Dermis blood vessel endothelial cell (primary cell): ENCODE measurements around the gene ARPC5L. TPM values are rescaled to one million over a fixed set of nuclear protein-coding genes. Genes with fewer than 3 reads are reported as not detected.
A peak's percentile ranks its signal among the peaks of the same experiment; 100 is the strongest.
"Not testable (repeated sequence)": the region's sequence is repeated elsewhere in the genome, so short reads cannot be mapped to it uniquely, and the experiment has no call there.

Experiments used
- DNase-seq: peaks from one replicate; pipeline ENCODE4 v3.0.0; 2010
- total RNA-seq: library from RNA; depleted of rRNA; stranded (reverse); fragments of >200 nt; gene quantifications from 2 replicates; pipeline ENCODE4 v1.2.3, GENCODE V29; 2014

Gene ARPC5L
- 21.1 and 22.5 TPM in 2 replicates for total RNA-seq

DNA sequence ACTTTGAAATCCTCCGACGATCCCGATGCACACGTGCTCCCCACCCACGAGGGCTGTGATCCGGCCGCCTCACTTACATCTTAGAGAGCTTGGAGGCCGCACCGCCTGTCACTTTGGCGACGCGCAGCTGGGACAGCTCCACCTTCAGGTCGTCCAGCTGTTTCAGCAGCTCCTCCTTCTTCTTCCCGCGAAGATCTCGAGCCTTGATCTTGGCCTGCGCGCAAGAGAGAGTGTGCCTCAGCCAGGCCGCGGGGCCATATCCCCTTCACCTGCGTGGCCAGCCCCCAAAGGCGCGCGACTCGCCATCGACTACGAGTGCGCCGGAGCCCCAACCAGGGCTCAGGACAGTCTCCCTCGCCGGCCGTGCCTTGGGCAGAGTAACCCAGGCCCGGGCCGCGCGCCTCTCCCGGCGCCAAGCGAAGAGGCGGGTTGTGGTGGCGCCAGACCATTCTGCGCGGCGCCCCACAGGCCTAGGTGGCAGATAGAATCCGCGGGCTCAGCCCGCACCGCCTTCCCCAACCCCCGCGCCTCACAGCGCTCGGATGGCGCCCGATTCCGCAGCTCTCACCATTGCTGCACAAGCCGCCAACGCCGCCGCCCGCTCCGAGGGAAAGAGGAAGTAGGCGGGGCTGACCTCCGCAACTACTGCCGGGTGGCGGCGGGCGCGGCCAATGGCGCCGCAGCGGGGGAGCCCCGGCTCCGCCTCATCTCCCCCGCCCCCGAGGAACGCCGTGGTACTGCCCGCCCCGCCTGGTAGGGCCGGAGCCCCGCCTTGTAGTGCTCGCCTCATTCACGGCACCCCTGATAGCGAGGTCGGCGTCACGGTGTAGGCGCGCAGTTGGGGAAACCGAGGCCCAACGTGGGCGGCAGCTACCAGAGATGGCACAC, at the start of gene ARPC5L, which contains the start of gene RPL35:
ARPC5L (plus strand) TSS at position 789 of the 888 bp plus-strand sequence. CDS start 7,161 bp downstream, outside the sequence.
RPL35 (minus strand) TSS at position 616 of the 888 bp plus-strand sequence; CDS start at position 571, 45 bp downstream.
- peak; percentile 96 for DNase-seq

DNA sequence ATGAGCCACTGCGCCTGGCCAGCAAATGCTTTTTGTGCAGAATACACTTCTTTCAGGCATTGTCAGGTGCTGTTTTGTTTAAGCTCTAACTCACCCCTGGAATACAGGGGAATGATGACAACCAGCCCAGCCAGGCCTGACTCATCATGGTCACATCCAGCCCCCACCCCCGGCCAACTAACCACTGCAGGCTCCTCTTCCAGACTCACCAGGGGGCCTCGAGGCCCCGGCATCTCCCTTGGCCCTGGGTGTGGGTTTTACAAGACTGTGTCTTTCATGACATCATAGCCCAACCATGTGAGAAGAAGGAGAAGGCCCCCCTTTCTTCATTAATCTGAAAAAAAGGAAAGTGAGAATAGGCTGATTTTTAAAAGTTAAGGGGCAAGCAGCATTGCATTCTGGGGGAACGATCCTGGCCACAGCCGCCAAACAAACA, 49.5 kb upstream of the ARPC5L start:
- DNase-seq, result peak; percentile 17

DNA sequence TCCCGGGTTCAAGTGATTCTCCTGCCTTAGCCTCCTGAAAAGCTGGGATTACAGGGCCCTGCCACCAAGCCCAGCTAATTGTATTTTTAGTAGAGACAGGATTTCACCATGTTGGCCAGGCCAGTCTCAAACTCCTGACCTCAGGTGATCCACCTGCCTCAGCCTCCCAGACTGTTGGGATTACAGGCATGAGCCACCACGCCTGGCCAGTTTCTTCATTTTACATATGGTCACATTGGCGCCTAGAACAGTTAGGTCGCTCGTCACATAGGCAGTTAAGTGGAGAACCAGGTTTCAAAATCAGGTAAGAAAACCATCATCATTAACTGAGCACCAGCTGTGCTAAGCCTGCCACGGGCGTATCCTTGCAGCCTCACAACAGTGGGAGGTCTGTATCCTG, 48.9 kb upstream of the ARPC5L start:
- no peak for DNase-seq

- DNase-seq, result no peak
Measured at GRCh38 chr9:124813501-124814163, 48.3 kb upstream of the ARPC5L start.

DNA sequence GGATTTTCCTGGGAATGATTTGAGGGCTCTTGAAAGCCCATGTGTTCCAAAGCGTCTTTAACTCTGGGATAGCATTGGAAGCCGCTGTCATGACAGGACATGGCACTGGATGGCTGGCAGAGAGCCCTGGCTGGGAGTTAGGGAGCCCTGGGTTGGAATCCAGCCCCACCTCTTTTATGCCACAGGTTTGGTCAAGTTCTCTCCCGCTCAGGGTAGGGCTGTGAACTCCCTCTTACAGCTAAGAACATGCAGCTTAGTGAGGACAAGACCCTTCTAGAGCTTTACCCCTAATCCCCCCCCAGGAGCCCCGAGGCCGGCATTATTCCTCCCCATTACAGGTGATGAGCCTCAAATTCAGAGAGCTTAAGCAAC, 47.8 kb upstream of the ARPC5L start:
- no peak for DNase-seq

DNA sequence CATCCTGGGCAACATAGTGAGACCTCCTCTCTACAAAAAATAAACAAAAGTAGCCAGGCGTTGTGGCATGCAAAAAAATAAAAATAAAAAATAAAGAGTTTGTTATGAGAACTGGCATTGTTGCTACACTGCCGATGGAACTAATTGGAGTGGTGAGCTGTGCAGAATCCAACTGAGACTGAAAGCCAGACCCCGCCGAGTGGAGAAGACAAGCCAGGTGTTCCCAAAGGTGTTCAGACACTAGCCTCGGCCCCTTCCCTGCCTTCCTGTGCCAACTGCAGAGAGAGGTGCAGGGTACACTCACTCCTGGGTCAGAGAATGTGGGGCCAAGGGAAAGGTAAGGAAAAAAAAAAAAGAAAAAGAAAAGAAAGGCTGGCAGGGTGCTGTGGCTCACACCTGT, 46.3 kb upstream of the ARPC5L start:
- no peak for DNase-seq

DNA sequence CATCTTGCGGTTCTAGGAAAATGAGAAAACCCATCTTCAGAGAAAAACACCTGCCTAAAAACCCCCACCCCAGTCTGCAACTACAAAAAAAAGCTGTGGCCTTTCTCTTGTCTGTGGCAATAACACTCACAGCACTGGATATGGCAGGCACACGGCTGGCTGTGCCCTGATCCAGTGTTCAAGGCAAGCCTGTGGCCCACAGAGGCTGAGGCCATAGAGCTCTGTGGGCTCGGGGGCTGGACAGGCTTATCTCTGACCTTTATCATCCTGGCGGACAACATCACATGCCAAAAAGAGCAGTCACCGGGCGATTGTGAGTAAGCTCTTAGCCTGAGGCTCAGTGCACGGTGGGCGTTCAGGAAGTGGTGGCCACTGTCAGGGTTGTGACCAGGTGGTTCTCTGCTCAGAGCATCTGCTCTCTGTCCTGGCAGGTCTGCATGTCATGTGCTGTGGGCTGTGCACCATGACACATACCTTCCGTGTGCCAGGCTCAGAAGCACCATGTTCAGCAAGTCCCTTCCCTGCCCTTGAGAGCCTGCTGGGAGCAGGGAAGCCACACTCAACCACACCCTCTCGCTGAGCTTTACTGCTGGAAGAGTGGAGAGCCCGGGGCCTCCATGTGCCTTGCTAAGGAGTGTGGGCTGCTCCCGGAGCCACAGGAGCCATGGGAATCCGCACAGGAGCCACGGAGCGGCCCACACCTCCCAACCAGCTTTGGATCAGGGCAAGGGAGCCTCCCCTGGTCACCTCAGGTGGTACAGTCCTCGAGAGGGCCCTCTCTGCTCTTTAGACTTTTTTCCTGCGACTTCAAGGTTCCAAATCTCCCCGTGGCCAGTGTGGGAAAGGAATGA, 43.3 kb upstream of the ARPC5L start:
- DNase-seq, result peak; percentile 16

GRCh38 chr9:124820698-124821623, 41.0 kb upstream of the ARPC5L start:
- DNase-seq, result no peak

- DNase-seq, result no peak
Measured at GRCh38 chr9:124828489-124829333, 33.2 kb upstream of the ARPC5L start.

- no peak for DNase-seq
Measured at GRCh38 chr9:124829334-124829669, 32.6 kb upstream of the ARPC5L start.

DNA sequence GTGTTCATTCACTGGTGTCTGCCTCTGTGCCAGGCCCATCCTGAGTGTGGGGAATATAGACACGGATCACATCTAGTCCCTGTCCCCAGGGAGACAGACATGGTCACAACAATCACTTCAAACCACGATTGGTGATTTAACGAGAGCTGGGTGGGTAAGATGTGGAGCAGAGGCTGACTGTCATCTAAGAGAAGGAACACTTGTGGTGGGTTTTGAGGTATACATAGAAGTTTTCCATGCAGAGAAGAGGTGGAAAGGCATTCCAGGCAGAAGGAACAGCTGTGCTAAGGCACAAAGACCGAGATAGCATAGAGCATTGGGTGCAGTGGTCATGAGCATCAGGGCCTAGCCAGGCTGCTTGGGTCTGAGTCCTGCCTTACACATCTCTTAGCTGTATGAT, 31.3 kb upstream of the ARPC5L start:
- no peak for DNase-seq

GRCh38 chr9:124831642-124832364, 30.1 kb upstream of the ARPC5L start:
- no peak for DNase-seq

DNA sequence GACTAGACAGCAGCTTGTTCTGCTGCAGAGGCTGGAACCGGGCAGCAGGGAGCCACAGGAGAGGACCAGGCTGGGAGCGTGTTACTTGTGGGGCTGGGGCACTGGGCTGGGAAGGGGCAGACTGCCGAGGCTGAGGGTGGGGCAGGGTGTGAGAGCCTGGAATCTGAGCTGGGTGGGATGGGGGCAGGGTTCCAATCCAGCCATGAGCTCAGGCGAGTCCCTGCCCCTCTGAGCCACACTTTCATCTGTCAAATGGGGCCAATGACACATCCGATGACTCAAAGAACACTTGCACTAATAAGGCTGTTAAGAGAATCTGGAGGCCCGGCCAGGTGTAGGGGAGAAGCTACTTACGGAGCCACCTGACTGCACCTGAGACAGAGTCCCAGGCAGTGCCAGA, 27.3 kb upstream of the ARPC5L start:
- no peak for DNase-seq

DNA sequence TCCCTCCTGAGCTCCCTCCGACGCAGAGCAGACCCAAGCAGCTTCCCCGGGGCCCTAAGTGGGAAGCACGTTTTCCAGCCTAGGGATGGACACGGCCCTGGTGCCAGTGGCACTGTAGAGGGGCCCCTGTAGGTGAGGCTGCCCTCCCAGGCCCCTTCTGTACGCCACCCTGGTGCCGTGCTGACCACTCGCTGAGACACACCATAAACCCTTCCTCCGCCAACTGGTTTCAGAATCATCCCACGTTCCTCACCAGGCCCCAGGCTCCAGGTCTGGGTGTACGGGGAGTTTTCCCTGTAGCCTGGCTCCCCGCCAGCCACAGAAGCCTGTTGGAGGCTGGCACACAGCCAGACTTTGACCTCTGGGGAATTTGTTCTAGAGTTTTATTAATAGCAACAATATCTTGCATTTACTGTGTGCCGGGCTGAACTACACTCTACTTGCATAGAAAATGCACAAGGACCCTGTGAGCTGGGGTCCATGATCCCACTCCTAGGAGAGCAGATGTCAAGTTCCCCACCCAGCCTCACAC, 26.8 kb upstream of the ARPC5L start:
- peak; percentile 66 for DNase-seq

GRCh38 chr9:124838132-124838531, 23.8 kb upstream of the ARPC5L start:
- not testable (repeated sequence) for DNase-seq

- DNase-seq, result not testable (repeated sequence)
Measured at GRCh38 chr9:124838567-124839275, 23.2 kb upstream of the ARPC5L start.

DNA sequence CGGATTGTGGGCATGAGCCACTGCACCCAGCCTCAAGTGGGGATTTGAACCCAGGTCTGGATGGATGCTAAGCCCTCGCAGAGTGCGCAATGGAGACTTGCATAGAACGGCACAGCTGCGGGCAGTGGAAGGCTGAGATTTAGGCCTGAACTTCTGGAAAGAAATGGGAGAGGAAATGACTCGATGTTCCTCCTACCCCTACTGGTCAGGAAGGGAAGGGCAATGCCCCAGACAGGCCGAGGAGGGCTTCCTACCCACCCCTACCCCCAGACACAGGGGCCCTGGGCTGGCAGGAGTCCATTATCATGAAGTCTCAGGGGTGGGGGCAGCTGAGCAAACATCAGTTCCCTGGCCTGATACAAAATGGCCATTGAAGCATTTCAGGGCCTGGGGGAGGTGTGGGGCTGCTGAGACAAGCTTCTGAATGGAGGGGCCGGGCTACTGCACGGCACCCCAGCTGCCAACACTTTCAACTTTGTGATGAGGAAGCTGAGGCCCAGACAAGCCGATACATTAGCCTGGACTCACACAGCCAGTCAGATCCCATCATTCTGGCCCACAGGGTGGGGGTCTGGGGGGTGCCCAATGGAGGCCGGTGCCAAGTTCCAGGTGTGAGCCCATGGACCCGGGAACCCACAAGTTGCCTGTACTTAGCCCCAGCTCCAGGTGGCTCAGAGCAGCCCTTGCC, 22.2 kb upstream of the ARPC5L start:
- peak; percentile 51 for DNase-seq

GRCh38 chr9:124840300-124840833, 21.6 kb upstream of the ARPC5L start:
- peak; percentile 47 for DNase-seq
